ENCODE measurements around the gene RLN3.

DNA sequence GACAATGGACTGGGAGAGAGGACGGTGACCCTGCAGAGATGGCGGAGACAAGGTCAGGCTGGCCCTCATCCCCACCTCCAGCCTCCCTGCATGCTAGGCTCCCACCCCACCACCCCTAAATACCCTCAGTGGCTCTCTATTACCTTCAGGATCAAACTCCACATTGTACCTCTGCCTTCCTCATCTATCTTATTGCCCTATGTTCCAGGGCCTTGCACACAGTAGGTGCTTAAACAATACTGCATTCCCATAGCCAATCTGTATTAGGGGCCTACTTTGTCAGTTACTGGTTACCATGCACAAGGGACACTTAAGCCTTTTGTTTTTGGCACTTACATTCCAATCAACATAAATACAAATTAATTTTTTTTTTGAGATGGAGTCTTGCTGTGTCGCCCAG is 27.4 kb downstream of the RLN3 start:
- TF ChIP-seq, protein P1, sequence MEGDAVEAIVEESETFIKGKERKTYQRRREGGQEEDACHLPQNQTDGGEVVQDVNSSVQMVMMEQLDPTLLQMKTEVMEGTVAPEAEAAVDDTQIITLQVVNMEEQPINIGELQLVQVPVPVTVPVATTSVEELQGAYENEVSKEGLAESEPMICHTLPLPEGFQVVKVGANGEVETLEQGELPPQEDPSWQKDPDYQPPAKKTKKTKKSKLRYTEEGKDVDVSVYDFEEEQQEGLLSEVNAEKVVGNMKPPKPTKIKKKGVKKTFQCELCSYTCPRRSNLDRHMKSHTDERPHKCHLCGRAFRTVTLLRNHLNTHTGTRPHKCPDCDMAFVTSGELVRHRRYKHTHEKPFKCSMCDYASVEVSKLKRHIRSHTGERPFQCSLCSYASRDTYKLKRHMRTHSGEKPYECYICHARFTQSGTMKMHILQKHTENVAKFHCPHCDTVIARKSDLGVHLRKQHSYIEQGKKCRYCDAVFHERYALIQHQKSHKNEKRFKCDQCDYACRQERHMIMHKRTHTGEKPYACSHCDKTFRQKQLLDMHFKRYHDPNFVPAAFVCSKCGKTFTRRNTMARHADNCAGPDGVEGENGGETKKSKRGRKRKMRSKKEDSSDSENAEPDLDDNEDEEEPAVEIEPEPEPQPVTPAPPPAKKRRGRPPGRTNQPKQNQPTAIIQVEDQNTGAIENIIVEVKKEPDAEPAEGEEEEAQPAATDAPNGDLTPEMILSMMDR (IDR thresholded peaks at IDR 0.05), result no peak
- no peak for TF ChIP-seq POLR2A (IDR thresholded peaks at IDR 0.05)

All from esophagus squamous epithelium (tissue), 4 donors.